Activated CD8-positive, alpha-beta T cell treated with anti-CD3 and anti-CD28 coated beads for 36 hours (primary cell): ENCODE results near the gene CLSTN2. TPM values are rescaled to one million over a fixed set of nuclear protein-coding genes. Genes with fewer than 3 reads are reported as not detected.

Experiments used
- ATAC-seq: fragments of 200-7000 bp; cut with Tn5 transposase; one replicate; pipeline ENCODE4 v1.10.0; 2021; ENCODE audit warnings: mild to moderate bottlenecking, moderate library complexity
- CTCF ChIA-PET: fragments of 350-600 bp; sonication (Branson Sonifier 250); formaldehyde crosslinking; loops from one replicate; lab custom pipeline; 2021; ENCODE audit warnings: antibody characterized with exemption; lab: Charles Lee
- POLR2A ChIA-PET: fragments of 350-600 bp; sonication (Branson Sonifier 250); formaldehyde crosslinking; loops from one replicate; lab custom pipeline; 2021; ENCODE audit warnings: antibody characterized with exemption; lab: Charles Lee
- DNase-seq: peaks from one replicate; pipeline ENCODE4 v3.0.0-alpha.2; 2020
- H3K27ac Mint-ChIP-seq: one replicate; pipeline ENCODE4 v1.8.0; 2021; ENCODE audit warnings: mild to moderate bottlenecking, mixed read lengths
- H3K27me3 Mint-ChIP-seq: one replicate; pipeline ENCODE4 v1.8.0; 2021; ENCODE audit warnings: mixed read lengths
- H3K36me3 Mint-ChIP-seq: one replicate; pipeline ENCODE4 v1.8.0; 2021; ENCODE audit warnings: low read depth, mixed read lengths
- H3K4me1 Mint-ChIP-seq: one replicate; pipeline ENCODE4 v1.8.0; 2021; ENCODE audit warnings: low read depth, mixed read lengths
- H3K4me3 Mint-ChIP-seq: one replicate; pipeline ENCODE4 v1.8.0; 2021; ENCODE audit warnings: mild to moderate bottlenecking, moderate library complexity, mixed read lengths
- H3K9me3 Mint-ChIP-seq: one replicate; pipeline ENCODE4 v1.8.0; 2021; ENCODE audit warnings: mixed read lengths
- intact Hi-C: fragments of 100-400 bp; cut with micrococcal nuclease; formaldehyde crosslinking; loops from one replicate; pipeline ENCODE4 v1.10.0; 2022
- total RNA-seq, 2 experiments: library from RNA; stranded (reverse); gene quantifications; one replicate each; pipeline ENCODE4 v1.2.3, GENCODE V29; 2021
- TF ChIP-seq, protein P1 (sequence below): fragments of 200-600 bp; IDR thresholded peaks from one replicate; pipeline ENCODE4 v1.8.0; 2022; ENCODE audit warnings: antibody characterized with exemption, mild to moderate bottlenecking

Gene CLSTN2
- total RNA-seq, 2 experiments from 2014 or later = not detected

GRCh38 chr3:139940622-139941021 is 5.6 kb downstream of the CLSTN2 start:
- no peak overlapping the region for H3K27ac Mint-ChIP-seq
- ATAC-seq = no peak
- no peak overlapping the region for H3K4me3 Mint-ChIP-seq
- TF ChIP-seq, protein P1, sequence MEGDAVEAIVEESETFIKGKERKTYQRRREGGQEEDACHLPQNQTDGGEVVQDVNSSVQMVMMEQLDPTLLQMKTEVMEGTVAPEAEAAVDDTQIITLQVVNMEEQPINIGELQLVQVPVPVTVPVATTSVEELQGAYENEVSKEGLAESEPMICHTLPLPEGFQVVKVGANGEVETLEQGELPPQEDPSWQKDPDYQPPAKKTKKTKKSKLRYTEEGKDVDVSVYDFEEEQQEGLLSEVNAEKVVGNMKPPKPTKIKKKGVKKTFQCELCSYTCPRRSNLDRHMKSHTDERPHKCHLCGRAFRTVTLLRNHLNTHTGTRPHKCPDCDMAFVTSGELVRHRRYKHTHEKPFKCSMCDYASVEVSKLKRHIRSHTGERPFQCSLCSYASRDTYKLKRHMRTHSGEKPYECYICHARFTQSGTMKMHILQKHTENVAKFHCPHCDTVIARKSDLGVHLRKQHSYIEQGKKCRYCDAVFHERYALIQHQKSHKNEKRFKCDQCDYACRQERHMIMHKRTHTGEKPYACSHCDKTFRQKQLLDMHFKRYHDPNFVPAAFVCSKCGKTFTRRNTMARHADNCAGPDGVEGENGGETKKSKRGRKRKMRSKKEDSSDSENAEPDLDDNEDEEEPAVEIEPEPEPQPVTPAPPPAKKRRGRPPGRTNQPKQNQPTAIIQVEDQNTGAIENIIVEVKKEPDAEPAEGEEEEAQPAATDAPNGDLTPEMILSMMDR = no peak
- intact Hi-C loops = no loop called here
- peaks cover 3% of the 10 kb centered on the region for H3K4me1 Mint-ChIP-seq
- no peaks in the 10 kb centered on the region for H3K9me3 Mint-ChIP-seq
- H3K27me3 Mint-ChIP-seq = peaks cover 39% of the 10 kb centered on the region
- no peak for DNase-seq
- CTCF ChIA-PET = interaction anchor here (1.1 kb wide), 1 partner anchor 9 kb away, joined by 4 read pairs; no protein-coding TSS in a partner anchor
- POLR2A ChIA-PET = no interaction called here
- no peaks in the 10 kb centered on the region for H3K36me3 Mint-ChIP-seq

DNA sequence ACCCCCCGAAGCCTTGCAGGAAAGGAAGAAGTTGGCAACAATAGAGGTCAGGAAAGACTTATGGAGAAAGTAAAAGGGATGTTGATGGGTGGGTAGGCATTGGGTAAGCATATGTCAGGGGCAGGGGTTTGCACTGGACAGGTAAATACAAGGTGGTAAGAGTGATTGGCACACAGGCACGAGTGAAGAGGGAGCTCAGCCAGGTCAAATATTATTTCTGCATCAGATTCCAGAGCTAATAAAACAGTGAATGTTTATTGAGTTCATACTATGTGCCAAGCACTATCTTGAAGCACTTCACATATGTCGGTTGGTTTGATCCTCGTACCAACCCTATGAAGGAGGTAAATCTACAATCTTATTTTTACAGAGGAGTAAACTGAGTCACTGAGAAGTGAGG is 6.6 kb downstream of the CLSTN2 start:
- no peak overlapping the region for H3K27ac Mint-ChIP-seq
- intact Hi-C loops = no loop called here
- POLR2A ChIA-PET = no interaction called here

DNA sequence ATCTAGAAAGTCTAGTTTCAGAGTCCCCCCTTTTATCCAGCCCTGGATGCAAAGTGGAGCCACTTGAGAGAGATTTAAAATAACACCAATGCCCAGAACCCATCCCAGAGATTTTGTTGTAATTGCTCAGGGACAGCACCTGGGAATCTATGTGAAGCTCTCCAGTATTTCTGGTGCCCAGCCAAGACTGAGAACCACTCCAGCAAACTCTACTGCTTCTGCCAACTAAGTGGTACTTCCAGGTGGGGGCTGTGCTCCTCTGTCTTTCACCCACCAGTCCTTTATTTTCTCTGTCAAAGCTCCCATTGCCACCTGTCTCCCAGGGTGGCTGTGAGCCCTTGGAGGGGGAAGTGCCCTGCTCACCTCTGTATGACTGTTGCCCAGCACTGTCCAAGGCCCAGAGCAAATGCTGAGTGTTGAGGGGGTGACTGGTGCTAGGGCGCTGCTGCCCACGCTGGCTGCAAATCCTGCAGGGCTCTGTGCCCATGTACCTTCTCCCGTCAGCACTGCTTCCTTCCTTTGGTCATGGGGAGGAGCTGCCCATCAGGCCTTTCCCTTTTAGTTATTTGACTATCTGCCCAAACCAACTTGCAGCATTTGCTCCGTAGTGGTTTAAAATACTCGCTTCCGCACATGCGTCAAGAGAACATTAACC is 9.4 kb downstream of the CLSTN2 start:
- H3K4me3 Mint-ChIP-seq = no peak overlapping the region
- H3K27ac Mint-ChIP-seq = no peak overlapping the region
- TF ChIP-seq, protein P1 = no peak
- DNase-seq (no peak), ATAC-seq (no peak)
- ChIA-PET POLR2A (no interaction called here), CTCF (no interaction called here)
- H3K36me3 Mint-ChIP-seq = no peaks in the 10 kb centered on the region
- peaks cover 16% of the 10 kb centered on the region for H3K27me3 Mint-ChIP-seq
- intact Hi-C loops = no loop called here
- no peaks in the 10 kb centered on the region for H3K9me3 Mint-ChIP-seq
- peaks cover 2% of the 10 kb centered on the region for H3K4me1 Mint-ChIP-seq

More for the DNA sequence above, 6.6 kb downstream of the CLSTN2 start:
- H3K4me1 Mint-ChIP-seq = no peaks in the 10 kb centered on the region
- no peaks in the 10 kb centered on the region for H3K36me3 Mint-ChIP-seq
- no peak overlapping the region for H3K4me3 Mint-ChIP-seq
- DNase-seq (no peak), ATAC-seq (no peak)
- H3K9me3 Mint-ChIP-seq = no peaks in the 10 kb centered on the region
- H3K27me3 Mint-ChIP-seq = peaks cover 30% of the 10 kb centered on the region
- TF ChIP-seq, protein P1 = no peak
- CTCF ChIA-PET = no interaction called here

DNA sequence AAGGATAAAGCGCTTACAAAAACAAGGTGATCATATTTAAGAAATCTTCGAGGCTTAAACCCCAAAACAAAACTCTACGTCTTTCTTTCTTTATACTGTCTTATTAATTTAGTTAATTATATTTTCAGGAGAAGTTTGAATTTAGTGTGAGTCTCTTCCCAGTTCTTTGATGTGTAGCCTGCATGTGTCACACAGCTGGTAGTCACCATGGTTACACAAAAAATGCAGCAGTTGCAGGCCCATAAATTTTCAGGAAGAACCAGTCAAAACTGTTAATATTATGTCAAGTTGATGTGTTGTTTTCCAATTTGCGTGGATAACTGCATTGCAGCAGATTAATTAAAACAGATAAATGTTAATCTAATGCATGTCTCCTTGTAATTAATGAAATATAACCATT is 10.4 kb downstream of the CLSTN2 start:
- Mint-ChIP-seq H3K36me3 (no peaks in the 10 kb centered on the region), H3K4me1 (peaks cover 2% of the 10 kb centered on the region), H3K9me3 (no peaks in the 10 kb centered on the region), H3K4me3 (no peak overlapping the region), H3K27ac (no peak overlapping the region), H3K27me3 (peaks cover 19% of the 10 kb centered on the region)
- POLR2A ChIA-PET = no interaction called here
- intact Hi-C loops = no loop called here
- no peak for DNase-seq
- TF ChIP-seq, protein P1 = no peak
- ATAC-seq = no peak
- CTCF ChIA-PET = no interaction called here

GRCh38 chr3:139945942-139946341 is 11.0 kb downstream of the CLSTN2 start:
- ATAC-seq (no peak), DNase-seq (no peak)
- Mint-ChIP-seq H3K27me3 (peaks cover 19% of the 10 kb centered on the region), H3K27ac (no peak overlapping the region), H3K4me3 (no peak overlapping the region), H3K9me3 (no peaks in the 10 kb centered on the region), H3K4me1 (peaks cover 2% of the 10 kb centered on the region), H3K36me3 (no peaks in the 10 kb centered on the region)
- TF ChIP-seq, protein P1 = no peak
- ChIA-PET CTCF (no interaction called here), POLR2A (interaction anchor here (0.6 kb wide), 1 partner anchor 404 kb away, joined by 3 read pairs; no protein-coding TSS in a partner anchor)
- intact Hi-C loops = no loop called here
